ENCODE measurements around the gene SINHCAF.
A peak's percentile ranks its signal among the peaks of the same experiment; 100 is the strongest.

DNA sequence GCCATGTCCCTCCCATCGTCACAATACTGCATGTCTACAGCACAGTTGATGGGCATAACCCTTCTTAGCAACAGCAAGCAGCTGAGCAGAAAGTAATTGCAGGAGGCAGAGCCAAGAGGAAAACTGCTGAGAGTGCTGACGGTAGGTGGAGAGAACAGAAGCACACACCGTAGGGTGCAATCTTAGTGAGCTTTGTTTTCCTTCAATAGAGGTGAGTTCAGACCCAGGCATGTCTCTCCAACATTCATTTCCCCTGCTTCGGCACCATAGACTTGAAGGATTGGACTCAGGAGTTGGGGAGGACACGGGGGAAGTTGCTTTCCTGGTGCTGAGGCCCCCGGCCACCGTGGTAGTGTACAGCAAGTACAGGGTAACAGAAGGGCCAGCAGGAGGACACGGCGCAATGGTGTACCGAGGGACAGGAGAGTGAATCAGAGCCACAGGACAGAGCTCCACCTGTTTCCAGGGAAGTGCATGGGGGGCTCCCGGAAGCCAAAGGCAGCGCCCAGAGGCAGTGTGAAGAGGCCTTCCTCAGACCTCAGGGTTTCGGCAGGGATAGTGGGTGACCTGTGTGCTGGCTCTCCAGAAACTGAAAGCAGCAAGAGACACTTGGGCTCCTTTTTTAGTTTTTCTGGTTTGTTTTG is 36.3 kb upstream of the SINHCAF start:
- TF ChIP-seq EP300 (conservative IDR thresholded peaks at IDR 0.05; ENCODE audit: poor library complexity, severe bottlenecking), result peak; percentile 33
- TF ChIP-seq, protein P1, sequence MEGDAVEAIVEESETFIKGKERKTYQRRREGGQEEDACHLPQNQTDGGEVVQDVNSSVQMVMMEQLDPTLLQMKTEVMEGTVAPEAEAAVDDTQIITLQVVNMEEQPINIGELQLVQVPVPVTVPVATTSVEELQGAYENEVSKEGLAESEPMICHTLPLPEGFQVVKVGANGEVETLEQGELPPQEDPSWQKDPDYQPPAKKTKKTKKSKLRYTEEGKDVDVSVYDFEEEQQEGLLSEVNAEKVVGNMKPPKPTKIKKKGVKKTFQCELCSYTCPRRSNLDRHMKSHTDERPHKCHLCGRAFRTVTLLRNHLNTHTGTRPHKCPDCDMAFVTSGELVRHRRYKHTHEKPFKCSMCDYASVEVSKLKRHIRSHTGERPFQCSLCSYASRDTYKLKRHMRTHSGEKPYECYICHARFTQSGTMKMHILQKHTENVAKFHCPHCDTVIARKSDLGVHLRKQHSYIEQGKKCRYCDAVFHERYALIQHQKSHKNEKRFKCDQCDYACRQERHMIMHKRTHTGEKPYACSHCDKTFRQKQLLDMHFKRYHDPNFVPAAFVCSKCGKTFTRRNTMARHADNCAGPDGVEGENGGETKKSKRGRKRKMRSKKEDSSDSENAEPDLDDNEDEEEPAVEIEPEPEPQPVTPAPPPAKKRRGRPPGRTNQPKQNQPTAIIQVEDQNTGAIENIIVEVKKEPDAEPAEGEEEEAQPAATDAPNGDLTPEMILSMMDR (IDR thresholded peaks at IDR 0.05; ENCODE audit: poor library complexity, severe bottlenecking), result peak; percentile 19

All from neural cell (in vitro differentiated cells).